SH-SY5Y (cell line): Measurements from ENCODE around the gene KRT32.

Experiments
- GATA2 ChIP-seq: IDR thresholded peaks from 2 replicates; pipeline ENCODE4 v1.6.1; 2011; ENCODE audit warnings: mild to moderate bottlenecking, low read depth, low read length
- GATA3 ChIP-seq: IDR thresholded peaks from 2 replicates; pipeline ENCODE4 v1.6.1; 2011; ENCODE audit warnings: low read depth, mild to moderate bottlenecking, low read length, moderate library complexity

- no peak for TF ChIP-seq GATA3
- TF ChIP-seq GATA2, result no peak
Observed at GRCh38 chr17:41516147-41516829, 49.1 kb upstream of the KRT32 start.
